HepG2 (cell line): ENCODE measurements around the gene PFDN2. TPM values are rescaled to one million over a fixed set of nuclear protein-coding genes. Genes with fewer than 3 reads are reported as not detected.

Experiments
- ATF1 ChIP-seq: IDR thresholded peaks from 2 replicates; pipeline ENCODE4 v1.6.1; 2016; ENCODE audit warnings: mild to moderate bottlenecking, control low read depth
- ELF4 ChIP-seq: sonication (generic); formaldehyde crosslinking; IDR thresholded peaks from 2 replicates; pipeline ENCODE4 v1.5.0; 2020; ENCODE audit warnings: missing genetic modification reagents, mild to moderate bottlenecking, moderate library complexity, borderline replicate concordance
- FOXC1 ChIP-seq: sonication (generic); formaldehyde crosslinking; IDR thresholded peaks from 2 replicates; pipeline ENCODE4 v1.8.0; 2022; ENCODE audit warnings: mild to moderate bottlenecking, missing genetic modification reagents, borderline replicate concordance
- KLF6 ChIP-seq: IDR thresholded peaks from 2 replicates; pipeline ENCODE4 v1.8.0; 2016; ENCODE audit warnings: missing biosample characterization, missing genetic modification reagents
- SIN3A ChIP-seq: IDR thresholded peaks from 2 replicates; pipeline ENCODE4 v1.6.1; 2011; ENCODE audit warnings: low read depth, mild to moderate bottlenecking, control low read depth, low read length, borderline replicate concordance
- SOX13 ChIP-seq, 3 experiments: fragments of 450-650 bp in 1 of 3; sonication (generic) in 1 of 3; formaldehyde crosslinking in 1 of 3; IDR thresholded peaks in 2 of 3; conservative IDR thresholded peaks in 1 of 3; 2 replicates each; pipeline versions ENCODE4 v1.5.0 to v1.6.1; 2016 to 2020; ENCODE audit warnings: antibody characterized with exemption in 1 of 3, mild to moderate bottlenecking in 1 of 3, missing compliant biosample characterization in 1 of 3, missing genetic modification reagents in 1 of 3, moderate library complexity in 1 of 3
- TBX2 ChIP-seq: sonication (generic); formaldehyde crosslinking; IDR thresholded peaks from 2 replicates; pipeline ENCODE4 v1.5.0; 2020; ENCODE audit warnings: missing genetic modification reagents, mild to moderate bottlenecking, borderline replicate concordance
- TOE1 ChIP-seq: sonication (generic); formaldehyde crosslinking; IDR thresholded peaks from 2 replicates; pipeline ENCODE4 v1.4.0; 2020; ENCODE audit warnings: mild to moderate bottlenecking, missing genetic modification reagents
- YEATS4 ChIP-seq: sonication (generic); formaldehyde crosslinking; IDR thresholded peaks from 2 replicates; pipeline ENCODE4 v1.4.0; 2020; ENCODE audit warnings: missing genetic modification reagents, borderline replicate concordance
- ZNF644 ChIP-seq: IDR thresholded peaks from 2 replicates; pipeline ENCODE4 v1.6.1; 2016; ENCODE audit warnings: low read depth
- ZNF781 ChIP-seq: sonication (generic); formaldehyde crosslinking; IDR thresholded peaks from 2 replicates; pipeline ENCODE4 v1.5.1; 2020; ENCODE audit warnings: borderline replicate concordance, mild to moderate bottlenecking, missing genetic modification reagents; ENCODE audit errors: not compliant biosample characterization
- ZNF83 ChIP-seq: sonication (generic); formaldehyde crosslinking; IDR thresholded peaks from 2 replicates; pipeline ENCODE4 v1.4.0; 2020; ENCODE audit warnings: missing genetic modification reagents, mild to moderate bottlenecking, borderline replicate concordance
- polyA plus RNA-seq, 8 experiments: library from polyadenylated mRNA; depleted of rRNA in 3 of 8; stranded (reverse) in 7 of 8; unstranded in 1 of 8; fragments of >200 nt; fragmentation: Illumina TruSeq in 4 of 8; extraction: Trizol in 4 of 8; gene quantifications; 2 replicates each; pipeline versions ENCODE4 v1.2.1 to v1.2.3, GENCODE V29; 2011 to 2016; ENCODE audit warnings: low read depth in 4 of 8, missing spikeins in 1 of 8, mixed read lengths in 1 of 8; ENCODE audit not compliant: insufficient read depth in 1 of 8
- total RNA-seq, 5 experiments: library from RNA; depleted of rRNA; stranded (reverse); fragments of >200 nt; fragmentation: Illumina TruSeq; extraction: Trizol; gene quantifications; 2 replicates each; pipeline ENCODE4 v1.2.3, GENCODE V29; 2016; ENCODE audit warnings: low read depth in 1 of 5
- TF ChIP-seq, protein P1 (sequence below), 2 experiments: sonication (generic) in 1 of 2; formaldehyde crosslinking in 1 of 2; IDR thresholded peaks; 2 replicates each; pipeline versions ENCODE4 v1.4.0 to v1.6.1; 2018 to 2020; ENCODE audit warnings: missing genetic modification reagents in 2 of 2, borderline replicate concordance in 1 of 2, low read depth in 1 of 2, mild to moderate bottlenecking in 1 of 2, missing biosample characterization in 1 of 2
- TF ChIP-seq, protein P2 (sequence below): sonication (generic); formaldehyde crosslinking; IDR thresholded peaks from 2 replicates; pipeline ENCODE4 v1.9.0; 2021; ENCODE audit warnings: mild to moderate bottlenecking, missing genetic modification reagents
- TF ChIP-seq, protein P3 (sequence below): sonication (generic); formaldehyde crosslinking; IDR thresholded peaks from 2 replicates; pipeline ENCODE4 v1.4.0; 2020; ENCODE audit warnings: mild to moderate bottlenecking, low read depth, missing genetic modification reagents
- TF ChIP-seq, protein P4 (sequence below): sonication (generic); formaldehyde crosslinking; IDR thresholded peaks from 2 replicates; pipeline ENCODE4 v1.5.0; 2020; ENCODE audit warnings: missing genetic modification reagents

The PFDN2 gene
- total and polyA plus RNA-seq, 2 of the 13 experiments (the other 11 are each of a cell fraction or from before 2014, with no cell fraction given): 62.6 to 63.6 TPM

DNA sequence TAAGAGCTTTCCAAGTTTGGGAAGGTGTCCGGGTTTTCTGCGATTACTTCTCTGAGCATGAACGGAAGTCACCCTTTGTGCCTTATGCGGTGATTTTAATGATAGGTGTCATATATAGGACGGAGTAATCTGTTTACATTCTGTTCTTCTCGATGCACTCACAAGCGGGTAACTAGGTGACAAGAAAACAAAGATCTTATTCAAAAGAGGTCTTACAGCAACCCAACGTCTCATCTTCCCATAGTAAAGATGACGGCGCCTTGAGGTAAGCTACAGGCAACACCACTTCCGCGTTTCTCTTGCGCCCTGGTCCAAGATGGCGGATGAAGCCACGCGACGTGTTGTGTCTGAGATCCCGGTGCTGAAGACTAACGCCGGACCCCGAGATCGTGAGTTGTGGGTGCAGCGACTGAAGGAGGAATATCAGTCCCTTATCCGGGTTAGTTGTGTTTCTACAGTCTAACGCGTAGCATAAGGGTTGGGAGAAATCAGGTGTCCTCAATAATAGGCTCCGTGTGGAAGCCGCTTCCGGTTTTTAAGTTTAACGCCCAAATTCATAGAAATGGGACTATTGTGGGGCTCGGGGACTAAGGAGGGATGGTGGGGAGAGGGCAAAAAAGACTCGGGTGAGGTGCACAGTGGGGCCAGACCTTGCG lies 36.0 kb upstream of the PFDN2 start, which contains the start of gene UFC1 (continued):
- TF ChIP-seq, protein P1, sequence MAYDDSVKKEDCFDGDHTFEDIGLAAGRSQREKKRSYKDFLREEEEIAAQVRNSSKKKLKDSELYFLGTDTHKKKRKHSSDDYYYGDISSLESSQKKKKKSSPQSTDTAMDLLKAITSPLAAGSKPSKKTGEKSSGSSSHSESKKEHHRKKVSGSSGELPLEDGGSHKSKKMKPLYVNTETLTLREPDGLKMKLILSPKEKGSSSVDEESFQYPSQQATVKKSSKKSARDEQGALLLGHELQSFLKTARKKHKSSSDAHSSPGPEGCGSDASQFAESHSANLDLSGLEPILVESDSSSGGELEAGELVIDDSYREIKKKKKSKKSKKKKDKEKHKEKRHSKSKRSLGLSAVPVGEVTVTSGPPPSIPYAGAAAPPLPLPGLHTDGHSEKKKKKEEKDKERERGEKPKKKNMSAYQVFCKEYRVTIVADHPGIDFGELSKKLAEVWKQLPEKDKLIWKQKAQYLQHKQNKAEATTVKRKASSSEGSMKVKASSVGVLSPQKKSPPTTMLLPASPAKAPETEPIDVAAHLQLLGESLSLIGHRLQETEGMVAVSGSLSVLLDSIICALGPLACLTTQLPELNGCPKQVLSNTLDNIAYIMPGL (CRISPR knock-in tag; IDR thresholded peaks at IDR 0.05; ENCODE audit: borderline replicate concordance in 1 of 2, low read depth in 1 of 2): peak; percentile 85 to 89
- TF ChIP-seq FOXC1 (CRISPR knock-in tag): peak; percentile 52; the same call in 1 of the 2 replicates
- TF ChIP-seq, protein P2, sequence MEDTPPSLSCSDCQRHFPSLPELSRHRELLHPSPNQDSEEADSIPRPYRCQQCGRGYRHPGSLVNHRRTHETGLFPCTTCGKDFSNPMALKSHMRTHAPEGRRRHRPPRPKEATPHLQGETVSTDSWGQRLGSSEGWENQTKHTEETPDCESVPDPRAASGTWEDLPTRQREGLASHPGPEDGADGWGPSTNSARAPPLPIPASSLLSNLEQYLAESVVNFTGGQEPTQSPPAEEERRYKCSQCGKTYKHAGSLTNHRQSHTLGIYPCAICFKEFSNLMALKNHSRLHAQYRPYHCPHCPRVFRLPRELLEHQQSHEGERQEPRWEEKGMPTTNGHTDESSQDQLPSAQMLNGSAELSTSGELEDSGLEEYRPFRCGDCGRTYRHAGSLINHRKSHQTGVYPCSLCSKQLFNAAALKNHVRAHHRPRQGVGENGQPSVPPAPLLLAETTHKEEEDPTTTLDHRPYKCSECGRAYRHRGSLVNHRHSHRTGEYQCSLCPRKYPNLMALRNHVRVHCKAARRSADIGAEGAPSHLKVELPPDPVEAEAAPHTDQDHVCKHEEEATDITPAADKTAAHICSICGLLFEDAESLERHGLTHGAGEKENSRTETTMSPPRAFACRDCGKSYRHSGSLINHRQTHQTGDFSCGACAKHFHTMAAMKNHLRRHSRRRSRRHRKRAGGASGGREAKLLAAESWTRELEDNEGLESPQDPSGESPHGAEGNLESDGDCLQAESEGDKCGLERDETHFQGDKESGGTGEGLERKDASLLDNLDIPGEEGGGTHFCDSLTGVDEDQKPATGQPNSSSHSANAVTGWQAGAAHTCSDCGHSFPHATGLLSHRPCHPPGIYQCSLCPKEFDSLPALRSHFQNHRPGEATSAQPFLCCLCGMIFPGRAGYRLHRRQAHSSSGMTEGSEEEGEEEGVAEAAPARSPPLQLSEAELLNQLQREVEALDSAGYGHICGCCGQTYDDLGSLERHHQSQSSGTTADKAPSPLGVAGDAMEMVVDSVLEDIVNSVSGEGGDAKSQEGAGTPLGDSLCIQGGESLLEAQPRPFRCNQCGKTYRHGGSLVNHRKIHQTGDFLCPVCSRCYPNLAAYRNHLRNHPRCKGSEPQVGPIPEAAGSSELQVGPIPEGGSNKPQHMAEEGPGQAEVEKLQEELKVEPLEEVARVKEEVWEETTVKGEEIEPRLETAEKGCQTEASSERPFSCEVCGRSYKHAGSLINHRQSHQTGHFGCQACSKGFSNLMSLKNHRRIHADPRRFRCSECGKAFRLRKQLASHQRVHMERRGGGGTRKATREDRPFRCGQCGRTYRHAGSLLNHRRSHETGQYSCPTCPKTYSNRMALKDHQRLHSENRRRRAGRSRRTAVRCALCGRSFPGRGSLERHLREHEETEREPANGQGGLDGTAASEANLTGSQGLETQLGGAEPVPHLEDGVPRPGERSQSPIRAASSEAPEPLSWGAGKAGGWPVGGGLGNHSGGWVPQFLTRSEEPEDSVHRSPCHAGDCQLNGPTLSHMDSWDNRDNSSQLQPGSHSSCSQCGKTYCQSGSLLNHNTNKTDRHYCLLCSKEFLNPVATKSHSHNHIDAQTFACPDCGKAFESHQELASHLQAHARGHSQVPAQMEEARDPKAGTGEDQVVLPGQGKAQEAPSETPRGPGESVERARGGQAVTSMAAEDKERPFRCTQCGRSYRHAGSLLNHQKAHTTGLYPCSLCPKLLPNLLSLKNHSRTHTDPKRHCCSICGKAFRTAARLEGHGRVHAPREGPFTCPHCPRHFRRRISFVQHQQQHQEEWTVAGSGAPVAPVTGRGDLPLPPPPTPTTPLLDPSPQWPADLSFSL (CRISPR knock-in tag): 0 out of 2 replicates have a peak, but pooled peaks have one; percentile 17
- TF ChIP-seq KLF6 (CRISPR knock-in tag): peak; percentile 51; the same call in 1 of the 2 replicates
- TF ChIP-seq, protein P3, sequence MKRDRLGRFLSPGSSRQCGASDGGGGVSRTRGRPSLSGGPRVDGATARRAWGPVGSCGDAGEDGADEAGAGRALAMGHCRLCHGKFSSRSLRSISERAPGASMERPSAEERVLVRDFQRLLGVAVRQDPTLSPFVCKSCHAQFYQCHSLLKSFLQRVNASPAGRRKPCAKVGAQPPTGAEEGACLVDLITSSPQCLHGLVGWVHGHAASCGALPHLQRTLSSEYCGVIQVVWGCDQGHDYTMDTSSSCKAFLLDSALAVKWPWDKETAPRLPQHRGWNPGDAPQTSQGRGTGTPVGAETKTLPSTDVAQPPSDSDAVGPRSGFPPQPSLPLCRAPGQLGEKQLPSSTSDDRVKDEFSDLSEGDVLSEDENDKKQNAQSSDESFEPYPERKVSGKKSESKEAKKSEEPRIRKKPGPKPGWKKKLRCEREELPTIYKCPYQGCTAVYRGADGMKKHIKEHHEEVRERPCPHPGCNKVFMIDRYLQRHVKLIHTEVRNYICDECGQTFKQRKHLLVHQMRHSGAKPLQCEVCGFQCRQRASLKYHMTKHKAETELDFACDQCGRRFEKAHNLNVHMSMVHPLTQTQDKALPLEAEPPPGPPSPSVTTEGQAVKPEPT (CRISPR knock-in tag): 0 out of 2 replicates have a peak, but pooled peaks have one; percentile 18
- peak; percentile 95 for TF ChIP-seq ELF4 (CRISPR knock-in tag)
- no peak; the same call in 1 of the 2 replicates for TF ChIP-seq TOE1 (CRISPR knock-in tag)
- no peak for TF ChIP-seq ZNF781 (CRISPR knock-in tag)
- 0 out of 2 replicates have a peak, but pooled peaks have one; percentile 37 for TF ChIP-seq ZNF644 (CRISPR knock-in tag)
- peak; percentile 62; the same call in 1 of the 2 replicates for TF ChIP-seq TBX2 (CRISPR knock-in tag)
- TF ChIP-seq, protein P4, sequence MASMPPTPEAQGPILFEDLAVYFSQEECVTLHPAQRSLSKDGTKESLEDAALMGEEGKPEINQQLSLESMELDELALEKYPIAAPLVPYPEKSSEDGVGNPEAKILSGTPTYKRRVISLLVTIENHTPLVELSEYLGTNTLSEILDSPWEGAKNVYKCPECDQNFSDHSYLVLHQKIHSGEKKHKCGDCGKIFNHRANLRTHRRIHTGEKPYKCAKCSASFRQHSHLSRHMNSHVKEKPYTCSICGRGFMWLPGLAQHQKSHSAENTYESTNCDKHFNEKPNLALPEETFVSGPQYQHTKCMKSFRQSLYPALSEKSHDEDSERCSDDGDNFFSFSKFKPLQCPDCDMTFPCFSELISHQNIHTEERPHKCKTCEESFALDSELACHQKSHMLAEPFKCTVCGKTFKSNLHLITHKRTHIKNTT (CRISPR knock-in tag): no peak
- peak; percentile 94 for TF ChIP-seq YEATS4
- TF ChIP-seq SOX13 (IDR thresholded peaks at IDR 0.05): no peak
- TF ChIP-seq SOX13 (CRISPR knock-in tag; conservative IDR thresholded peaks at IDR 0.05 in 1 of 2, IDR thresholded peaks at IDR 0.05 in 1 of 2): no peak
- TF ChIP-seq SIN3A: 0 out of 2 replicates have a peak, but pooled peaks have one; percentile 63
- TF ChIP-seq ATF1 (CRISPR knock-in tag): peak; percentile 84
- TF ChIP-seq ZNF83 (CRISPR knock-in tag): no peak
